ENCODE data around the gene CST3.

The CST3 gene

GRCh38 chr20:23652371-23652770, 14.6 kb upstream of the CST3 start:
- Histone ChIP-seq H3K27me3 (no peaks in the 10 kb centered on the region), H3K27ac (no peak overlapping the region), H3K9me3 (no peaks in the 10 kb centered on the region), H3K36me3 (no peaks in the 10 kb centered on the region), H3K4me1 (peaks cover 0 to 11% (median 4%) of the 10 kb centered on the region in 4 donors), H3K4me3 (no peak overlapping the region)
- intact Hi-C loops (cut with DNase I; ENCODE audit: low total_unique reads) = no loop called here
- TF ChIP-seq CTCF (IDR thresholded peaks at IDR 0.05) = no peak
- DNase-seq = no peak

DNA sequence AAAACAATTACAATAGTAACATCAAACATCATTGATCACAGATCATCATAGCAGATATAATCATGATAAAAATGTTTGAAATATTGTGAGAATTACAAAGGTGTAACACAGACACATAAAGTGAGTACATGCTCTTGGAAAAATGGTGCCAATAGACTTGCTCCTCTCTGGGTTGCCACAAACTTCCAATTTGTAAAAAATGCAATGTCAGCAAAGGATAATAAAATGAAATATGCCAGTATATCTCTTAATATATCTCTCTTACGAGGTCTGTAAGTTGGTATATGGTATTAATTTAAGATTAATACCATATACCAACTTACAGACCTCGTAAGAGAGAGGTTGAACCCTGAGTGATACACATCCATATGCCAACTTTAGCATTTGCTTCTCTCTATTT, 13.4 kb upstream of the CST3 start:
- Histone ChIP-seq H3K4me3 (no peak overlapping the region), H3K36me3 (no peaks in the 10 kb centered on the region), H3K4me1 (peaks cover 0 to 11% (median 4%) of the 10 kb centered on the region in 4 donors), H3K9me3 (no peaks in the 10 kb centered on the region), H3K27me3 (no peaks in the 10 kb centered on the region), H3K27ac (no peak overlapping the region)
- intact Hi-C loops (cut with DNase I; ENCODE audit: low total_unique reads) = no loop called here
- no peak for DNase-seq
- no peak for TF ChIP-seq CTCF (IDR thresholded peaks at IDR 0.05)

GRCh38 chr20:23649830-23650417, 12.2 kb upstream of the CST3 start:
- Histone ChIP-seq H3K9me3 (no peaks in the 10 kb centered on the region), H3K36me3 (no peaks in the 10 kb centered on the region), H3K27ac (no peak overlapping the region), H3K4me3 (no peak overlapping the region), H3K4me1 (peaks cover 0 to under 1% (median 0%) of the 10 kb centered on the region in 4 donors), H3K27me3 (no peaks in the 10 kb centered on the region)
- no peak for TF ChIP-seq CTCF (IDR thresholded peaks at IDR 0.05)
- no peak for DNase-seq
- intact Hi-C loops (cut with DNase I; ENCODE audit: low total_unique reads) = no loop called here

DNA sequence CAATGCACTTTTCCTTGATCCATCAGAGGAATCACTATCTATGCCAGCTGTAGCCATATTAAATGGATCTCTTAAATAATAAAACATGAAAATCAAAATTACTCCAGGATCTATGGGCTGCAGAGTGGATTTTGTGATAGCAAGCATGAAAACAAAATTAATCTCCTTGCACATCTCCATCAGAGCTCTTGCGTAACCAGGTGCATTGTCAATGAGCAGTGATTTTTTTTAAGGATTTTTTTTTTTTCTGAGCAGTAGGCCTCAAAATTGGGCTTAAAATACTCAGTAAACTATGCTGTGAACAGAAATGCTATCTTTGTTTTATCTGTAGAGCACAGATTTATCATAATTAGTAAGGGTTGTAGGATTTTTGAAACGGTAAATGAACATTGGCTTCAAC, 11.5 kb upstream of the CST3 start:
- Histone ChIP-seq H3K36me3 (no peaks in the 10 kb centered on the region), H3K27ac (no peak overlapping the region), H3K9me3 (no peaks in the 10 kb centered on the region), H3K27me3 (no peaks in the 10 kb centered on the region), H3K4me3 (no peak overlapping the region), H3K4me1 (no peaks in the 10 kb centered on the region)
- TF ChIP-seq CTCF (IDR thresholded peaks at IDR 0.05) = no peak
- DNase-seq = no peak
- intact Hi-C loops (cut with DNase I; ENCODE audit: low total_unique reads) = no loop called here

GRCh38 chr20:23647346-23647745, 9.6 kb upstream of the CST3 start:
- no peaks in the 10 kb centered on the region for H3K4me1 ChIP-seq
- no peak overlapping the region for H3K27ac ChIP-seq
- intact Hi-C loops (cut with DNase I; ENCODE audit: low total_unique reads) = no loop called here
- TF ChIP-seq CTCF (IDR thresholded peaks at IDR 0.05) = no peak
- no peaks in the 10 kb centered on the region for H3K27me3 ChIP-seq
- no peak overlapping the region for H3K4me3 ChIP-seq
- H3K9me3 ChIP-seq = no peaks in the 10 kb centered on the region
- H3K36me3 ChIP-seq = no peaks in the 10 kb centered on the region
- DNase-seq = no peak

All from tibial artery (tissue), 4 donors.